Astrocyte (in vitro differentiated cells and primary cell): ENCODE results near the gene DUSP1. TPM values are rescaled to one million over a fixed set of nuclear protein-coding genes. Genes with fewer than 3 reads are reported as not detected.

Experiments used
- DNase-seq: peaks from one replicate; pipeline ENCODE4 v3.0.0-alpha.2; 2010; ENCODE audit warnings: low read depth
- FAIRE-seq: peaks from 2 replicates; lab custom pipeline; 2011; peaks lifted over from hg19 to GRCh38; lab: Jason Lieb, UNC
- H2AFZ ChIP-seq: 2 replicates; pipeline ENCODE4 v1.6.0; 2012; ENCODE audit warnings: low read depth, low read length, inconsistent platforms
- H3K27ac ChIP-seq: 2 replicates; pipeline ENCODE4 v1.5.1; 2011; ENCODE audit warnings: low read depth, low read length, inconsistent platforms
- H3K27me3 ChIP-seq: 2 replicates; pipeline ENCODE4 v1.6.0; 2011; ENCODE audit warnings: low read length, inconsistent platforms; ENCODE audit not compliant: insufficient read depth
- H3K36me3 ChIP-seq: 2 replicates; pipeline ENCODE4 v1.5.1; 2011; ENCODE audit warnings: low read length, inconsistent platforms; ENCODE audit not compliant: insufficient read depth
- H3K4me1 ChIP-seq: 2 replicates; pipeline ENCODE4 v1.5.1; 2011; ENCODE audit warnings: low read length, inconsistent platforms; ENCODE audit not compliant: insufficient read depth
- H3K4me2 ChIP-seq: 2 replicates; pipeline ENCODE4 v1.6.0; 2012; ENCODE audit warnings: low read length, inconsistent platforms
- H3K4me3 ChIP-seq: 2 replicates; pipeline ENCODE4 v1.5.1; 2011; ENCODE audit warnings: low read depth, mild to moderate bottlenecking, low read length, inconsistent platforms; ENCODE audit not compliant: insufficient read depth
- H3K79me2 ChIP-seq: 2 replicates; pipeline ENCODE4 v1.6.0; 2012; ENCODE audit warnings: mild to moderate bottlenecking, low read length, inconsistent platforms; ENCODE audit not compliant: insufficient read depth
- H3K9ac ChIP-seq: 2 replicates; pipeline ENCODE4 v1.6.0; 2012; ENCODE audit warnings: mild to moderate bottlenecking, low read length, inconsistent platforms
- H3K9me3 ChIP-seq: 2 replicates; pipeline ENCODE4 v1.5.1; 2012; ENCODE audit warnings: low read depth, mild to moderate bottlenecking, low read length, inconsistent platforms; ENCODE audit not compliant: insufficient read depth
- H4K20me1 ChIP-seq: 2 replicates; pipeline ENCODE4 v1.6.0; 2012; ENCODE audit warnings: low read length, inconsistent platforms; ENCODE audit not compliant: insufficient read depth
- H3K27ac Mint-ChIP-seq: one replicate; pipeline ENCODE4 v1.8.0; 2021; ENCODE audit warnings: mild to moderate bottlenecking, mixed read lengths; ENCODE audit not compliant: unreplicated experiment
- H3K27me3 Mint-ChIP-seq: one replicate; pipeline ENCODE4 v1.8.0; 2021; ENCODE audit warnings: low read depth, mixed read lengths; ENCODE audit not compliant: unreplicated experiment
- H3K36me3 Mint-ChIP-seq: one replicate; pipeline ENCODE4 v1.8.0; 2021; ENCODE audit warnings: low read depth, mixed read lengths; ENCODE audit not compliant: unreplicated experiment
- H3K4me1 Mint-ChIP-seq: one replicate; pipeline ENCODE4 v1.8.0; 2021; ENCODE audit warnings: low read depth, mixed read lengths; ENCODE audit not compliant: unreplicated experiment
- H3K4me3 Mint-ChIP-seq: one replicate; pipeline ENCODE4 v1.8.0; 2021; ENCODE audit warnings: mild to moderate bottlenecking, moderate library complexity, mixed read lengths; ENCODE audit not compliant: unreplicated experiment
- H3K9me3 Mint-ChIP-seq: one replicate; pipeline ENCODE4 v1.8.0; 2021; ENCODE audit warnings: mild to moderate bottlenecking, mixed read lengths; ENCODE audit not compliant: unreplicated experiment
- CTCF ChIP-seq: IDR thresholded peaks from 2 replicates; pipeline ENCODE4 v1.5.1; 2011; ENCODE audit warnings: low read depth, mild to moderate bottlenecking, inconsistent platforms, low read length, moderate library complexity; ENCODE audit not compliant: insufficient read depth
- EZH2 ChIP-seq: IDR thresholded peaks from 2 replicates; pipeline ENCODE4 v1.6.1; 2012; ENCODE audit warnings: mild to moderate bottlenecking, low read length, inconsistent platforms; ENCODE audit not compliant: insufficient read depth
- total RNA-seq: library from RNA; stranded (reverse); gene quantifications from 2 replicates; pipeline ENCODE4 v1.2.1, GENCODE V29; 2021

Gene DUSP1
- total RNA-seq, 1 donor from 2014 or later = 90.1 TPM

GRCh38 chr5:172764861-172765765, 5.9 kb downstream of the DUSP1 start:
- Histone ChIP-seq H3K4me1 (peaks cover 29% of the 10 kb centered on the region), H3K27me3 (no peaks in the 10 kb centered on the region), H2AFZ (no peak overlapping the region), H3K27ac (peak overlapping the region; percentile 95), H3K4me3 (peak overlapping the region; percentile 96), H3K9ac (peak overlapping the region; percentile 98), H3K9me3 (no peaks in the 10 kb centered on the region), H4K20me1 (peaks cover 42% of the 10 kb centered on the region), H3K4me2 (peak overlapping the region; percentile 91), H3K79me2 (peaks cover 29% of the 10 kb centered on the region), H3K36me3 (peaks cover 25% of the 10 kb centered on the region)
- Mint-ChIP-seq H3K4me3 (peak overlapping the region; percentile 82), H3K27me3 (no peaks in the 10 kb centered on the region), H3K27ac (peak overlapping the region; percentile 92), H3K36me3 (peaks cover 15% of the 10 kb centered on the region), H3K4me1 (peaks cover 37% of the 10 kb centered on the region), H3K9me3 (no peaks in the 10 kb centered on the region)
- DNase-seq (peak; percentile 100), FAIRE-seq (peak; percentile 9)
- TF ChIP-seq CTCF (no peak), EZH2 (no peak)

GRCh38 chr5:172763120-172763464, 7.9 kb downstream of the DUSP1 start:
- FAIRE-seq (no peak), DNase-seq (no peak)
- H3K36me3 Mint-ChIP-seq = peaks cover 5% of the 10 kb centered on the region
- H3K36me3 ChIP-seq = peaks cover 7% of the 10 kb centered on the region
- H3K9me3 ChIP-seq = no peaks in the 10 kb centered on the region
- H3K27me3 Mint-ChIP-seq = peaks cover 3% of the 10 kb centered on the region
- H3K27ac Mint-ChIP-seq = no peak overlapping the region
- H3K4me3 Mint-ChIP-seq = no peak overlapping the region
- no peak overlapping the region for H3K4me3 ChIP-seq
- peaks cover 21% of the 10 kb centered on the region for H4K20me1 ChIP-seq
- no peak overlapping the region for H3K9ac ChIP-seq
- no peak for TF ChIP-seq EZH2
- no peak for TF ChIP-seq CTCF
- H3K4me2 ChIP-seq = no peak overlapping the region
- no peaks in the 10 kb centered on the region for H3K27me3 ChIP-seq
- peaks cover 33% of the 10 kb centered on the region for H3K4me1 Mint-ChIP-seq
- peaks cover 9% of the 10 kb centered on the region for H3K79me2 ChIP-seq
- H3K4me1 ChIP-seq = peaks cover 31% of the 10 kb centered on the region
- H3K9me3 Mint-ChIP-seq = peaks cover 4% of the 10 kb centered on the region
- no peak overlapping the region for H2AFZ ChIP-seq
- H3K27ac ChIP-seq = no peak overlapping the region
